GM19351 (cell line): ENCODE measurements around the gene GLIPR2.
"Not testable (repeated sequence)": the region's sequence is repeated elsewhere in the genome, so short reads cannot be mapped to it uniquely, and the experiment has no call there.

ENCODE experiments used
- ATAC-seq: cut with Tn5 transposase; IDR thresholded peaks from one replicate; pipeline ENCODE4 v1.9.1; 2021; ENCODE audit warnings: mild to moderate bottlenecking, moderate library complexity; ENCODE audit not compliant: unreplicated experiment

The GLIPR2 gene

GRCh38 chr9:36121971-36122370 lies 14.6 kb upstream of the GLIPR2 start:
- no peak for ATAC-seq

- no peak for ATAC-seq
Measured at GRCh38 chr9:36123515-36123914, 13.0 kb upstream of the GLIPR2 start.

GRCh38 chr9:36125062-36125855 lies 11.3 kb upstream of the GLIPR2 start:
- no peak for ATAC-seq

GRCh38 chr9:36126016-36126730 lies 10.4 kb upstream of the GLIPR2 start:
- ATAC-seq: no peak

GRCh38 chr9:36127652-36128244 lies 8.8 kb upstream of the GLIPR2 start:
- no peak for ATAC-seq

- no peak for ATAC-seq
Measured at GRCh38 chr9:36128349-36128748, 8.2 kb upstream of the GLIPR2 start.

- ATAC-seq: no peak
Measured at GRCh38 chr9:36129139-36129538, 7.4 kb upstream of the GLIPR2 start.

GRCh38 chr9:36131666-36132065 lies 4.9 kb upstream of the GLIPR2 start:
- not testable (repeated sequence) for ATAC-seq

- ATAC-seq: no peak
Measured at GRCh38 chr9:36132086-36132485, 4.4 kb upstream of the GLIPR2 start.

GRCh38 chr9:36134761-36135505 lies 1.6 kb upstream of the GLIPR2 start:
- ATAC-seq: no peak

- ATAC-seq: no peak
Measured at GRCh38 chr9:36135741-36136271, 727 bp upstream of the GLIPR2 start.

GRCh38 chr9:36136894-36137391 lies 410 bp downstream of the GLIPR2 start:
- ATAC-seq: peak; percentile 21

GRCh38 chr9:36137392-36138004 lies 965 bp downstream of the GLIPR2 start:
- ATAC-seq: no peak

GRCh38 chr9:36138496-36138895 lies 2.0 kb downstream of the GLIPR2 start:
- no peak for ATAC-seq

- no peak for ATAC-seq
Measured at GRCh38 chr9:36138901-36139300, 2.4 kb downstream of the GLIPR2 start.

- no peak for ATAC-seq
Measured at GRCh38 chr9:36140086-36141084, 3.9 kb downstream of the GLIPR2 start.

- no peak for ATAC-seq
Measured at GRCh38 chr9:36141288-36141687, 4.8 kb downstream of the GLIPR2 start.

GRCh38 chr9:36141761-36142160 lies 5.2 kb downstream of the GLIPR2 start:
- no peak for ATAC-seq
